H1 (cell line): ENCODE measurements around the gene AIRE. TPM values are rescaled to one million over a fixed set of nuclear protein-coding genes. Genes with fewer than 3 reads are reported as not detected.

ENCODE experiments used
- CTCF ChIA-PET: fragments of 300-600 bp; sonication (Branson Sonifier 250); formaldehyde crosslinking; loops from one replicate; lab custom pipeline; 2021; ENCODE audit not compliant: partially characterized antibody; lab: Charles Lee
- POLR2A ChIA-PET: fragments of 300-600 bp; sonication (Branson Sonifier 250); formaldehyde crosslinking; loops from one replicate; lab custom pipeline; 2021; ENCODE audit warnings: inconsistent platforms; ENCODE audit not compliant: partially characterized antibody; lab: Charles Lee
- DNase-seq, 2 experiments: peaks; one replicate each; pipeline versions ENCODE4 v3.0.0 to v3.0.0-alpha.2; 2010 to 2022; ENCODE audit warnings: low spot score in 2 of 2, low read depth in 1 of 2, mixed read lengths in 1 of 2
- FAIRE-seq: peaks from 2 replicates; lab custom pipeline; 2011; peaks lifted over from hg19 to GRCh38; lab: Jason Lieb, UNC
- H2AFZ ChIP-seq: 2 replicates; pipeline ENCODE4 v1.8.1; 2012; ENCODE audit warnings: low read length, inconsistent platforms
- H2AK5ac ChIP-seq: 2 replicates; pipeline ENCODE4 v1.6.1; 2013; ENCODE audit warnings: low read depth, low read length
- H2BK120ac ChIP-seq: replicated peaks from 2 replicates; pipeline ENCODE3; 2013; ENCODE audit warnings: low read depth, low read length, inconsistent platforms
- H2BK12ac ChIP-seq: 2 replicates; pipeline ENCODE4 v1.6.1; 2013; ENCODE audit warnings: low read depth, low read length
- H2BK15ac ChIP-seq: 2 replicates; pipeline ENCODE4 v1.6.1; 2013; ENCODE audit warnings: low read length
- H2BK20ac ChIP-seq: 2 replicates; pipeline ENCODE4 v1.6.1; 2013; ENCODE audit warnings: low read length
- H2BK5ac ChIP-seq: 2 replicates; pipeline ENCODE4 v1.6.1; 2013; ENCODE audit warnings: low read depth, low read length
- H3K14ac ChIP-seq: 2 replicates; pipeline ENCODE4 v1.6.1; 2013; ENCODE audit warnings: inconsistent platforms; ENCODE audit not compliant: insufficient read length
- H3K18ac ChIP-seq: 2 replicates; pipeline ENCODE4 v1.6.1; 2013; ENCODE audit warnings: low read length; ENCODE audit errors: extremely low read depth
- H3K23ac ChIP-seq: 2 replicates; pipeline ENCODE4 v1.6.1; 2013; ENCODE audit warnings: inconsistent platforms; ENCODE audit not compliant: insufficient read length
- H3K23me2 ChIP-seq: 2 replicates; pipeline ENCODE4 v1.6.1; 2013; ENCODE audit warnings: low read depth, low read length
- H3K27ac ChIP-seq: 2 replicates; pipeline ENCODE4 v1.6.1; 2011; ENCODE audit warnings: low read depth, low read length, inconsistent platforms
- H3K27me3 ChIP-seq, 4 experiments: replicated peaks in 1 of 4; 1 replicate in 1 of 4; 2 replicates in 3 of 4; pipeline versions ENCODE4 v1.6.1 to v1.8.1; 2011 to 2013; ENCODE audit warnings: low read length in 3 of 4, mild to moderate bottlenecking in 3 of 4, inconsistent platforms in 2 of 4, mixed read lengths in 2 of 4, moderate library complexity in 1 of 4; ENCODE audit not compliant: control insufficient read depth in 3 of 4, insufficient read depth in 3 of 4; ENCODE audit errors: extremely low read depth in 1 of 4
- H3K36me3 ChIP-seq, 4 experiments: 2 replicates each; pipeline versions ENCODE4 v1.6.1 to v1.8.1; 2011 to 2013; ENCODE audit warnings: mild to moderate bottlenecking in 4 of 4, low read length in 3 of 4, moderate library complexity in 2 of 4, control low read depth in 1 of 4, inconsistent platforms in 1 of 4; ENCODE audit not compliant: insufficient read depth in 4 of 4, control insufficient read depth in 2 of 4
- H3K4ac ChIP-seq: replicated peaks from 2 replicates; pipeline ENCODE3; 2013; ENCODE audit warnings: low read length, low read depth, mixed read lengths, inconsistent platforms; ENCODE audit not compliant: insufficient read length
- H3K4me1 ChIP-seq, 4 experiments: replicated peaks in 1 of 4; 1 replicate in 1 of 4; 2 replicates in 3 of 4; pipeline versions ENCODE4 v1.6.1 to v1.8.1; 2011 to 2013; ENCODE audit warnings: low read length in 3 of 4, inconsistent platforms in 2 of 4, mixed read lengths in 1 of 4; ENCODE audit not compliant: insufficient read depth in 4 of 4, control insufficient read depth in 3 of 4
- H3K4me2 ChIP-seq, 2 experiments: 2 replicates each; pipeline versions ENCODE4 v1.6.1 to v1.8.1; 2011 to 2013; ENCODE audit warnings: low read depth in 2 of 2, low read length in 2 of 2, control low read depth in 1 of 2, inconsistent platforms in 1 of 2, mild to moderate bottlenecking in 1 of 2; ENCODE audit not compliant: insufficient read depth in 1 of 2
- H3K4me3 ChIP-seq, 4 experiments: fragments of 200-600, 300-600 bp in 1 of 4; sonication (generic), shearing (Covaris generic), sonication (Bioruptor Twin) in 1 of 4; 2 replicates each; pipeline versions ENCODE4 v1.5.1 to v1.8.1; 2011 to 2016; ENCODE audit warnings: low read length in 4 of 4, low read depth in 3 of 4, control low read depth in 2 of 4, inconsistent platforms in 2 of 4, mild to moderate bottlenecking in 2 of 4, mixed read lengths in 1 of 4, moderate library complexity in 1 of 4; ENCODE audit not compliant: insufficient read depth in 2 of 4; ENCODE audit errors: extremely low read depth in 1 of 4
- H3K56ac ChIP-seq: replicated peaks from 2 replicates; pipeline ENCODE3; 2013; ENCODE audit warnings: low read depth, mild to moderate bottlenecking, mixed read lengths, low read length, inconsistent platforms; ENCODE audit not compliant: insufficient read length
- H3K79me1 ChIP-seq: 2 replicates; pipeline ENCODE4 v1.6.1; 2013; ENCODE audit warnings: low read depth, low read length, control low read depth
- H3K79me2 ChIP-seq, 2 experiments: 2 replicates each; pipeline versions ENCODE4 v1.6.1 to v1.8.1; 2012 to 2013; ENCODE audit warnings: low read length in 2 of 2, mild to moderate bottlenecking in 2 of 2, inconsistent platforms in 1 of 2; ENCODE audit not compliant: insufficient read depth in 2 of 2, control insufficient read depth in 1 of 2
- H3K9ac ChIP-seq, 4 experiments: replicated peaks in 1 of 4; 1 replicate in 1 of 4; 2 replicates in 3 of 4; pipeline versions ENCODE4 v1.6.1 to v1.8.1; 2011 to 2013; ENCODE audit warnings: low read depth in 3 of 4, low read length in 3 of 4, control low read depth in 2 of 4, mild to moderate bottlenecking in 2 of 4, moderate library complexity in 2 of 4, inconsistent platforms in 1 of 4; ENCODE audit errors: extremely low read depth in 1 of 4
- H3K9me3 ChIP-seq, 2 experiments: 2 replicates each; pipeline versions ENCODE4 v1.6.1 to v1.8.1; 2012 to 2013; ENCODE audit warnings: mild to moderate bottlenecking in 2 of 2, moderate library complexity in 2 of 2, control low read depth in 1 of 2, inconsistent platforms in 1 of 2, low read depth in 1 of 2, low read length in 1 of 2, mixed read lengths in 1 of 2; ENCODE audit not compliant: insufficient read depth in 2 of 2
- H4K20me1 ChIP-seq, 2 experiments: replicated peaks in 1 of 2; 2 replicates each; pipeline versions ENCODE3 to v1.8.1; 2011 to 2013; ENCODE audit warnings: inconsistent platforms in 2 of 2, low read length in 2 of 2, mild to moderate bottlenecking in 1 of 2; ENCODE audit not compliant: insufficient read depth in 2 of 2, control insufficient read depth in 1 of 2
- H4K5ac ChIP-seq: 2 replicates; pipeline ENCODE4 v1.6.1; 2013; ENCODE audit warnings: low read length, low read depth, mixed read lengths, inconsistent platforms; ENCODE audit not compliant: insufficient read length
- H4K8ac ChIP-seq: 2 replicates; pipeline ENCODE4 v1.8.0; 2013; ENCODE audit warnings: mild to moderate bottlenecking, moderate library complexity, low read length, inconsistent platforms; ENCODE audit not compliant: insufficient read depth; ENCODE audit errors: extremely low read depth
- H4K91ac ChIP-seq: replicated peaks from 2 replicates; pipeline ENCODE3; 2013; ENCODE audit warnings: low read length, mixed read lengths, inconsistent platforms; ENCODE audit not compliant: insufficient read length
- BCL11A ChIP-seq, 2 experiments: IDR thresholded peaks; one replicate each; pipeline ENCODE4 v1.6.1; 2011; ENCODE audit warnings: low read depth in 2 of 2, low read length in 2 of 2, mild to moderate bottlenecking in 2 of 2
- CBX8 ChIP-seq: fragments of 300-800, 300-1000 bp; sonication (generic); IDR thresholded peaks from 2 replicates; pipeline ENCODE4 v1.7.1; 2016; ENCODE audit warnings: low read depth, low read length, borderline replicate concordance
- KDM4A ChIP-seq: IDR thresholded peaks from one replicate; pipeline ENCODE4 v1.7.1; 2012; ENCODE audit warnings: low read depth, mild to moderate bottlenecking, moderate library complexity, low read length, inconsistent platforms; ENCODE audit not compliant: severe bottlenecking
- PHF8 ChIP-seq: fragments of 200-600 bp; sonication (generic); conservative IDR thresholded peaks from 2 replicates; pipeline ENCODE4 v1.7.1; 2012; ENCODE audit warnings: low read depth, mild to moderate bottlenecking, inconsistent platforms, low read length, moderate library complexity
- RFX5 ChIP-seq: IDR thresholded peaks from 2 replicates; pipeline ENCODE4 v1.6.1; 2011; ENCODE audit warnings: low read depth, low read length, improper control_type of control experiment, borderline replicate concordance
- WGBS, 2 experiments: shearing (Covaris generic) in 1 of 2; methylation state at CpG; one replicate each; pipeline versions ENCODE4 v1.1.6 to v1.1.7; 2013 to 2015; ENCODE audit warnings: low lambda C conversion rate in 2 of 2, mixed read lengths in 2 of 2, inconsistent platforms in 1 of 2, low coverage in 1 of 2, missing lambda C conversion rate in 1 of 2; ENCODE audit not compliant: insufficient replicate concordance in 2 of 2, insufficient coverage in 1 of 2, insufficient read length in 1 of 2; ENCODE audit errors: extremely low coverage in 1 of 2, missing lambda C conversion rate in 1 of 2; 5-methylcytosine and 5-hydroxymethylcytosine counted together
- polyA plus RNA-seq, 7 experiments: library from polyadenylated mRNA; depleted of rRNA in 3 of 7; stranded (reverse) in 5 of 7; unstranded in 2 of 7; fragments of >200 nt in 5 of 7; fragments of 200-250 nt in 2 of 7; gene quantifications; 1 replicate in 5 of 7; 2 replicates in 1 of 7; 4 replicates in 1 of 7; pipeline versions ENCODE4 v1.2.1 to v1.2.3, GENCODE V29; 2011 to 2013; ENCODE audit warnings: missing spikeins in 2 of 7, mixed read lengths in 2 of 7
- total RNA-seq: library from RNA; stranded (reverse); fragmentation: NEBNext Ultra II Directional; extraction: Animal tissue kit (Norgen Biotek cat#: 25700); gene quantifications from 2 replicates; pipeline ENCODE4 v1.2.1, GENCODE V29; 2021

AIRE gene
- total and polyA plus RNA-seq, 2 of the 8 experiments (the other 6 are each of a cell fraction or from before 2014, with no cell fraction given): 0.09 TPM; not detected in 1

DNA sequence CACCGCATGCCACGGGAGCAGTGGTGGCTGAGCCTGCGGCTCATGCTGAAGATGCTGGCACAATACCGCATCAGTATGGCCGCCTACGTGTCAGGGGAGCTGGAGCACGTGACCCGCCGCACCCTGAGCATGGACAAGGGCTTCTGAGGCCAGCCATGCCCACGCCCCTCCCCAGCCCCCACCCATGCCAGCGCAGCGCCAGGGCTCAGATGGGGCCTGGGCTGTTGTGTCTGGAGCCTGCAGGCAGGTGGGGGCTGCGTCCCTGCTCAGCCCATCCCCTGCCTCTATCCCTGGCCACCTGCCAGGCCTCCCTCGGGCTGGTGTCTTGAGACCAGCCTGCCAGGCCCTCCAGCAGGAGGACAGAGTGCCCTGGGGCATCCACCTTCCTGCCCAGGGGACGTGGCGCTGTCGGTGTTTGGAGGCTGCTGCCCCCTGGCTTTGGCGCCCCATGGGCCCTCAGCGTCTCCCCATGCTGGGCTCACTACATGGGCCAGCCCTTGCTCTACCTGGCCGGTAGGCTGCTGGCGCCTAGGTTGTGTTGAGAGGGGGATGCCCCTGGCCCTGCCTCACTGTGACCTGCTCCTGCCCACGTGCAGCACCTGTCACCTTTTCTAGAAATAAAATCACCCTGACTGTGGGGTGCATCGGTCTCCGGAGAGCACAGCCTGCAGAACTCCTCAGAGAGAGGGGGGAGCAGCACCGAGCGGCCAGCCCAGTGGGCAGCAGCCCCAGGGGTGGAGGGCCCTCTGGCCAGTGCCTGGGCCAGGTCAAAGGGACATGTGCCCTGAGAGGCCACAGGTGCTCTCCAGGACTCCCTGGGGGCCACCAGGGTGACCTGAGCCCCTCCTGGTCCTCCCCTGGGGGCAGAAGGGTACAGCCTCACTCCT, 41.3 kb downstream of the AIRE start:
- H3K9ac ChIP-seq: no peak overlapping the region
- no peaks in the 10 kb centered on the region for H3K9me3 ChIP-seq
- no peak overlapping the region for H3K4ac ChIP-seq
- DNase-seq: no peak
- no peak overlapping the region for H2BK15ac ChIP-seq
- H3K23ac ChIP-seq: no peak overlapping the region
- H3K27ac ChIP-seq: no peak overlapping the region
- no peak overlapping the region for H4K91ac ChIP-seq
- no peak overlapping the region for H3K18ac ChIP-seq
- H3K27me3 ChIP-seq: no peaks in the 10 kb centered on the region
- no peak overlapping the region for H3K56ac ChIP-seq
- no peak overlapping the region for H2AFZ ChIP-seq
- no peak overlapping the region for H2BK20ac ChIP-seq
- no peaks in the 10 kb centered on the region for H3K23me2 ChIP-seq
- WGBS, 2 experiments: 86% methylated on average over 17 of the region's 26 CpGs; no CpG with 5 or more reads in 1 of the 2 experiments
- no peaks in the 10 kb centered on the region for H3K4me1 ChIP-seq
- H4K8ac ChIP-seq: peak overlapping the region; percentile 25; the same call in 1 of the 2 replicates
- no peaks in the 10 kb centered on the region for H3K79me1 ChIP-seq
- no peaks in the 10 kb centered on the region for H3K79me2 ChIP-seq
- POLR2A ChIA-PET: interaction anchor here (1.4 kb wide), 1 partner anchor 11 kb away, joined by 7 read pairs; no protein-coding TSS in a partner anchor
- no peak overlapping the region for H2BK5ac ChIP-seq
- H3K36me3 ChIP-seq: peaks cover 0 to 24% (median 1%) of the 10 kb centered on the region in 4 experiments; a peak in 2 of 8 replicates
- no peak for TF ChIP-seq PHF8
- no peak for TF ChIP-seq BCL11A (IDR thresholded peaks at IDR 0.05; ENCODE audit: low read depth in 2 of 2, low read length in 2 of 2)
- TF ChIP-seq KDM4A: no peak
- TF ChIP-seq CBX8: no peak
- no peak for TF ChIP-seq RFX5
- TF ChIP-seq, all 59 proteins: peak for 0
- CTCF ChIA-PET: interaction anchor here (0.6 to 1.2 kb wide), 3 partner anchors 12 to 15 kb away, joined by 3 to 4 read pairs (median 3); partner anchors contain the start of gene CFAP410
- Histone ChIP-seq H4K20me1 (peaks cover 0 to 5% of the 10 kb centered on the region in 2 experiments), H3K4me3 (no peak overlapping the region), H2BK12ac (no peak overlapping the region), H3K14ac (no peak overlapping the region), H3K4me2 (no peak overlapping the region), H2BK120ac (no peak overlapping the region), H4K5ac (no peak overlapping the region), H2AK5ac (no peak overlapping the region)
- no peak for FAIRE-seq
